HepG2 (cell line): ENCODE results near the gene WDR18. TPM values are rescaled to one million over a fixed set of nuclear protein-coding genes. Genes with fewer than 3 reads are reported as not detected.
A peak's percentile ranks its signal among the peaks of the same experiment; 100 is the strongest.

ENCODE experiments used
- CENPT ChIP-seq: sonication (generic); formaldehyde crosslinking; IDR thresholded peaks from 2 replicates; pipeline ENCODE4 v1.8.0; 2022; ENCODE audit warnings: low read depth, mild to moderate bottlenecking, moderate library complexity, missing genetic modification reagents
- HNRNPLL ChIP-seq: fragments of 200-400 bp; formaldehyde crosslinking; IDR thresholded peaks from 2 replicates; pipeline ENCODE4 v1.6.1; 2017; ENCODE audit warnings: mild to moderate bottlenecking, low read depth, low read length; ENCODE audit not compliant: poor library complexity, severe bottlenecking
- JUNB ChIP-seq: sonication (generic); formaldehyde crosslinking; IDR thresholded peaks from 2 replicates; pipeline ENCODE4 v1.8.0; 2022; ENCODE audit warnings: missing genetic modification reagents, mild to moderate bottlenecking, borderline replicate concordance
- JUND ChIP-seq: sonication (generic); formaldehyde crosslinking; IDR thresholded peaks from 2 replicates; pipeline ENCODE4 v1.8.0; 2022; ENCODE audit warnings: mild to moderate bottlenecking, missing genetic modification reagents
- NFYC ChIP-seq: IDR thresholded peaks from 2 replicates; pipeline ENCODE4 v1.6.1; 2016; ENCODE audit warnings: missing genetic modification reagents, missing compliant biosample characterization
- SMAD9 ChIP-seq: sonication (generic); formaldehyde crosslinking; IDR thresholded peaks from 2 replicates; pipeline ENCODE4 v1.5.1; 2020; ENCODE audit warnings: mild to moderate bottlenecking, missing genetic modification reagents
- TBL1XR1 ChIP-seq: fragments of 150-350 bp; IDR thresholded peaks from 2 replicates; pipeline ENCODE4 v1.6.1; 2014; ENCODE audit warnings: borderline replicate concordance, low read length; ENCODE audit not compliant: partially characterized antibody
- YEATS2 ChIP-seq: sonication (generic); formaldehyde crosslinking; IDR thresholded peaks from 2 replicates; pipeline ENCODE4 v1.4.0; 2020; ENCODE audit warnings: missing genetic modification reagents, borderline replicate concordance
- ZNF510 ChIP-seq: sonication (generic); formaldehyde crosslinking; IDR thresholded peaks from 2 replicates; pipeline ENCODE4 v1.4.0; 2020; ENCODE audit warnings: low read depth, mild to moderate bottlenecking, missing genetic modification reagents
- ZNF839 ChIP-seq: sonication (generic); formaldehyde crosslinking; IDR thresholded peaks from 2 replicates; pipeline ENCODE4 v1.4.0; 2020; ENCODE audit warnings: missing genetic modification reagents, mild to moderate bottlenecking, borderline replicate concordance
- polyA plus RNA-seq, 8 experiments: library from polyadenylated mRNA; depleted of rRNA in 3 of 8; stranded (reverse) in 7 of 8; unstranded in 1 of 8; fragments of >200 nt; fragmentation: Illumina TruSeq in 4 of 8; extraction: Trizol in 4 of 8; gene quantifications; 2 replicates each; pipeline versions ENCODE4 v1.2.1 to v1.2.3, GENCODE V29; 2011 to 2016; ENCODE audit warnings: low read depth in 4 of 8, missing spikeins in 1 of 8, mixed read lengths in 1 of 8; ENCODE audit not compliant: insufficient read depth in 1 of 8
- total RNA-seq, 5 experiments: library from RNA; depleted of rRNA; stranded (reverse); fragments of >200 nt; fragmentation: Illumina TruSeq; extraction: Trizol; gene quantifications; 2 replicates each; pipeline ENCODE4 v1.2.3, GENCODE V29; 2016; ENCODE audit warnings: low read depth in 1 of 5
- TF ChIP-seq, protein P1 (sequence below): IDR thresholded peaks from 2 replicates; pipeline ENCODE4 v1.6.1; 2012; ENCODE audit warnings: low read depth, low read length, improper control_type of control experiment
- TF ChIP-seq, protein P2 (sequence below): sonication (generic); formaldehyde crosslinking; IDR thresholded peaks from 2 replicates; pipeline ENCODE4 v1.8.1; 2023; ENCODE audit warnings: mild to moderate bottlenecking, missing genetic modification reagents
- TF ChIP-seq, protein P3 (sequence below): sonication (generic); formaldehyde crosslinking; IDR thresholded peaks from 2 replicates; pipeline ENCODE4 v1.5.0; 2020; ENCODE audit warnings: mild to moderate bottlenecking, missing genetic modification reagents, borderline replicate concordance
- TF ChIP-seq, protein P4 (sequence below): IDR thresholded peaks from 2 replicates; pipeline ENCODE4 v1.6.1; 2016; ENCODE audit warnings: control low read depth

WDR18 gene
- total and polyA plus RNA-seq, 2 of the 13 experiments (the other 11 are each of a cell fraction or from before 2014, with no cell fraction given), result 36.4 to 47.6 TPM

DNA sequence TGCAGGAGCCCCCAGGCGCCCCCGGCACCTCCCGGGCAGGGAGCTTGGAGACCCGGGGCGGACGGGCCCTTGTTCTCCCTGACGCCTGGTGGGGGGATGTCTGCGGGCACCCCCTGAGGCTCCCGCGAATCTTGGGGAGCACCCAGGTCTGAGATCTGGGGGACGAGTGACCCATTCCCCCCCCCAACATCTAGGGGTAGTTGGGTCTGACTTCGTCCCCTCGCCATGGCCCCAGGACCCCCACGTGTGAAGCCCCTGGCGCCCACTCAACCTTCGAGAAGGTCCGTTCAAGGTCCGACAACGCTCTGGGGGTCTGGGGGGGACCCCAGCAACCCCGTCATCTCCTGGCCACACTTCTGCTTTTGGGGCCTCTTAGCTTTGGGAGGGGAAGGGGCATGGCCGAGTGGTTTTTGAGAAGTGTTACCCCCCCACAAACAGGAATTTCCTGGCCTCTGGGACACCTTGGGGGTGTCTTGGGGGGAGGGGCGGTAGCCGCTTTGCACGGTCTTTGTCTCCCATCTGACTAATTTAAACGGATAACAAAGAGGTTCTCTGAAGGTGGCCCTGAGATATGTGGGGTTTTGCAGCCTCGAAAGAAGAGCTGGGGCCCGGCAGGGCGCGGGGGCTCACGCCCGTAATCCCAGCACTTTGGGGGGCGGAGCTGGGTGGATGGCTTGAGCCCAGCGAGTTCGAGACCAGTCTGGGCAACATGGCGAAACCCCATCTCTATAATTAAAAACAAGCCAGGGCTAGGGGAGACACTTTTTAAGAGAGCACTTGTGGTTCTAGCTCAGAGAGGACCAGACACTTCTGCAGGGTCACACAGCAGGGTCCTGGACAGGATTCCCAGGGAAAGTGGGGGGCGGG lies 42.9 kb downstream of the WDR18 start (continued):
- TF ChIP-seq TBL1XR1 (no peak), ZNF839 (CRISPR knock-in tag) (no peak), HNRNPLL (peak; percentile 29), YEATS2 (no peak), ZNF510 (CRISPR knock-in tag) (no peak), NFYC (CRISPR knock-in tag) (no peak), CENPT (CRISPR knock-in tag) (no peak), JUNB (CRISPR knock-in tag) (no peak), SMAD9 (CRISPR knock-in tag) (no peak), JUND (CRISPR knock-in tag) (no peak)
- TF ChIP-seq, protein P1, sequence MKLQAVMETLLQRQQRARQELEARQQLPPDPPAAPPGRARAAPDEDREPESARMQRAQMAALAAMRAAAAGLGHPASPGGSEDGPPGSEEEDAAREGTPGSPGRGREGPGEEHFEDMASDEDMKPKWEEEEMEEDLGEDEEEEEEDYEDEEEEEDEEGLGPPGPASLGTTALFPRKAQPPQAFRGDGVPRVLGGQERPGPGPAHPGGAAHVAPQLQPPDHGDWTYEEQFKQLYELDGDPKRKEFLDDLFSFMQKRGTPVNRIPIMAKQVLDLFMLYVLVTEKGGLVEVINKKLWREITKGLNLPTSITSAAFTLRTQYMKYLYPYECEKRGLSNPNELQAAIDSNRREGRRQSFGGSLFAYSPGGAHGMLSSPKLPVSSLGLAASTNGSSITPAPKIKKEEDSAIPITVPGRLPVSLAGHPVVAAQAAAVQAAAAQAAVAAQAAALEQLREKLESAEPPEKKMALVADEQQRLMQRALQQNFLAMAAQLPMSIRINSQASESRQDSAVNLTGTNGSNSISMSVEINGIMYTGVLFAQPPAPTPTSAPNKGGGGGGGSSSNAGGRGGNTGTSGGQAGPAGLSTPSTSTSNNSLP, result no peak
- TF ChIP-seq, protein P2, sequence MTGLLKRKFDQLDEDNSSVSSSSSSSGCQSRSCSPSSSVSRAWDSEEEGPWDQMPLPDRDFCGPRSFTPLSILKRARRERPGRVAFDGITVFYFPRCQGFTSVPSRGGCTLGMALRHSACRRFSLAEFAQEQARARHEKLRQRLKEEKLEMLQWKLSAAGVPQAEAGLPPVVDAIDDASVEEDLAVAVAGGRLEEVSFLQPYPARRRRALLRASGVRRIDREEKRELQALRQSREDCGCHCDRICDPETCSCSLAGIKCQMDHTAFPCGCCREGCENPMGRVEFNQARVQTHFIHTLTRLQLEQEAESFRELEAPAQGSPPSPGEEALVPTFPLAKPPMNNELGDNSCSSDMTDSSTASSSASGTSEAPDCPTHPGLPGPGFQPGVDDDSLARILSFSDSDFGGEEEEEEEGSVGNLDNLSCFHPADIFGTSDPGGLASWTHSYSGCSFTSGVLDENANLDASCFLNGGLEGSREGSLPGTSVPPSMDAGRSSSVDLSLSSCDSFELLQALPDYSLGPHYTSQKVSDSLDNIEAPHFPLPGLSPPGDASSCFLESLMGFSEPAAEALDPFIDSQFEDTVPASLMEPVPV (CRISPR knock-in tag), result no peak; the same call in 1 of the 2 replicates
- TF ChIP-seq, protein P3, sequence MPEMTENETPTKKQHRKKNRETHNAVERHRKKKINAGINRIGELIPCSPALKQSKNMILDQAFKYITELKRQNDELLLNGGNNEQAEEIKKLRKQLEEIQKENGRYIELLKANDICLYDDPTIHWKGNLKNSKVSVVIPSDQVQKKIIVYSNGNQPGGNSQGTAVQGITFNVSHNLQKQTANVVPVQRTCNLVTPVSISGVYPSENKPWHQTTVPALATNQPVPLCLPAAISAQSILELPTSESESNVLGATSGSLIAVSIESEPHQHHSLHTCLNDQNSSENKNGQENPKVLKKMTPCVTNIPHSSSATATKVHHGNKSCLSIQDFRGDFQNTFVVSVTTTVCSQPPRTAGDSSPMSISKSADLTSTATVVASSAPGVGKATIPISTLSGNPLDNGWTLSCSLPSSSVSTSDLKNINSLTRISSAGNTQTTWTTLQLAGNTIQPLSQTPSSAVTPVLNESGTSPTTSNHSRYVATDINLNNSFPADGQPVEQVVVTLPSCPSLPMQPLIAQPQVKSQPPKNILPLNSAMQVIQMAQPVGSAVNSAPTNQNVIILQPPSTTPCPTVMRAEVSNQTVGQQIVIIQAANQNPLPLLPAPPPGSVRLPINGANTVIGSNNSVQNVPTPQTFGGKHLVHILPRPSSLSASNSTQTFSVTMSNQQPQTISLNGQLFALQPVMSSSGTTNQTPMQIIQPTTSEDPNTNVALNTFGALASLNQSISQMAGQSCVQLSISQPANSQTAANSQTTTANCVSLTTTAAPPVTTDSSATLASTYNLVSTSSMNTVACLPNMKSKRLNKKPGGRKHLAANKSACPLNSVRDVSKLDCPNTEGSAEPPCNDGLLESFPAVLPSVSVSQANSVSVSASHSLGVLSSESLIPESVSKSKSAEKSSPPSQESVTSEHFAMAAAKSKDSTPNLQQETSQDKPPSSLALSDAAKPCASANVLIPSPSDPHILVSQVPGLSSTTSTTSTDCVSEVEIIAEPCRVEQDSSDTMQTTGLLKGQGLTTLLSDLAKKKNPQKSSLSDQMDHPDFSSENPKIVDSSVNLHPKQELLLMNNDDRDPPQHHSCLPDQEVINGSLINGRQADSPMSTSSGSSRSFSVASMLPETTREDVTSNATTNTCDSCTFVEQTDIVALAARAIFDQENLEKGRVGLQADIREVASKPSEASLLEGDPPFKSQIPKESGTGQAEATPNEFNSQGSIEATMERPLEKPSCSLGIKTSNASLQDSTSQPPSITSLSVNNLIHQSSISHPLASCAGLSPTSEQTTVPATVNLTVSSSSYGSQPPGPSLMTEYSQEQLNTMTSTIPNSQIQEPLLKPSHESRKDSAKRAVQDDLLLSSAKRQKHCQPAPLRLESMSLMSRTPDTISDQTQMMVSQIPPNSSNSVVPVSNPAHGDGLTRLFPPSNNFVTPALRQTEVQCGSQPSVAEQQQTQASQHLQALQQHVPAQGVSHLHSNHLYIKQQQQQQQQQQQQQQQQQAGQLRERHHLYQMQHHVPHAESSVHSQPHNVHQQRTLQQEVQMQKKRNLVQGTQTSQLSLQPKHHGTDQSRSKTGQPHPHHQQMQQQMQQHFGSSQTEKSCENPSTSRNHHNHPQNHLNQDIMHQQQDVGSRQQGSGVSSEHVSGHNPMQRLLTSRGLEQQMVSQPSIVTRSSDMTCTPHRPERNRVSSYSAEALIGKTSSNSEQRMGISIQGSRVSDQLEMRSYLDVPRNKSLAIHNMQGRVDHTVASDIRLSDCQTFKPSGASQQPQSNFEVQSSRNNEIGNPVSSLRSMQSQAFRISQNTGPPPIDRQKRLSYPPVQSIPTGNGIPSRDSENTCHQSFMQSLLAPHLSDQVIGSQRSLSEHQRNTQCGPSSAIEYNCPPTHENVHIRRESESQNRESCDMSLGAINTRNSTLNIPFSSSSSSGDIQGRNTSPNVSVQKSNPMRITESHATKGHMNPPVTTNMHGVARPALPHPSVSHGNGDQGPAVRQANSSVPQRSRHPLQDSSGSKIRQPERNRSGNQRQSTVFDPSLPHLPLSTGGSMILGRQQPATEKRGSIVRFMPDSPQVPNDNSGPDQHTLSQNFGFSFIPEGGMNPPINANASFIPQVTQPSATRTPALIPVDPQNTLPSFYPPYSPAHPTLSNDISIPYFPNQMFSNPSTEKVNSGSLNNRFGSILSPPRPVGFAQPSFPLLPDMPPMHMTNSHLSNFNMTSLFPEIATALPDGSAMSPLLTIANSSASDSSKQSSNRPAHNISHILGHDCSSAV (CRISPR knock-in tag), result no peak
- TF ChIP-seq, protein P4, sequence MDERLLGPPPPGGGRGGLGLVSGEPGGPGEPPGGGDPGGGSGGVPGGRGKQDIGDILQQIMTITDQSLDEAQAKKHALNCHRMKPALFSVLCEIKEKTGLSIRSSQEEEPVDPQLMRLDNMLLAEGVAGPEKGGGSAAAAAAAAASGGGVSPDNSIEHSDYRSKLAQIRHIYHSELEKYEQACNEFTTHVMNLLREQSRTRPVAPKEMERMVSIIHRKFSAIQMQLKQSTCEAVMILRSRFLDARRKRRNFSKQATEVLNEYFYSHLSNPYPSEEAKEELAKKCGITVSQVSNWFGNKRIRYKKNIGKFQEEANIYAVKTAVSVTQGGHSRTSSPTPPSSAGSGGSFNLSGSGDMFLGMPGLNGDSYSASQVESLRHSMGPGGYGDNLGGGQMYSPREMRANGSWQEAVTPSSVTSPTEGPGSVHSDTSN (CRISPR knock-in tag), result no peak
